ENCODE data around the gene IFNL4.
A peak's percentile ranks its signal among the peaks of the same experiment; 100 is the strongest.
"Not testable (repeated sequence)": the region's sequence is repeated elsewhere in the genome, so short reads cannot be mapped to it uniquely, and the experiment has no call there.

The IFNL4 gene

GRCh38 chr19:39219108-39219507 lies 29.5 kb downstream of the IFNL4 start:
- H3K27ac Mint-ChIP-seq, DNase-seq, H3K4me1 Mint-ChIP-seq, H3K36me3 Mint-ChIP-seq, H3K4me3 Mint-ChIP-seq, CTCF ChIA-PET, H3K9me3 Mint-ChIP-seq: not testable (repeated sequence)
- H3K27me3 Mint-ChIP-seq, result peaks cover 61% of the 10 kb centered on the region

DNA sequence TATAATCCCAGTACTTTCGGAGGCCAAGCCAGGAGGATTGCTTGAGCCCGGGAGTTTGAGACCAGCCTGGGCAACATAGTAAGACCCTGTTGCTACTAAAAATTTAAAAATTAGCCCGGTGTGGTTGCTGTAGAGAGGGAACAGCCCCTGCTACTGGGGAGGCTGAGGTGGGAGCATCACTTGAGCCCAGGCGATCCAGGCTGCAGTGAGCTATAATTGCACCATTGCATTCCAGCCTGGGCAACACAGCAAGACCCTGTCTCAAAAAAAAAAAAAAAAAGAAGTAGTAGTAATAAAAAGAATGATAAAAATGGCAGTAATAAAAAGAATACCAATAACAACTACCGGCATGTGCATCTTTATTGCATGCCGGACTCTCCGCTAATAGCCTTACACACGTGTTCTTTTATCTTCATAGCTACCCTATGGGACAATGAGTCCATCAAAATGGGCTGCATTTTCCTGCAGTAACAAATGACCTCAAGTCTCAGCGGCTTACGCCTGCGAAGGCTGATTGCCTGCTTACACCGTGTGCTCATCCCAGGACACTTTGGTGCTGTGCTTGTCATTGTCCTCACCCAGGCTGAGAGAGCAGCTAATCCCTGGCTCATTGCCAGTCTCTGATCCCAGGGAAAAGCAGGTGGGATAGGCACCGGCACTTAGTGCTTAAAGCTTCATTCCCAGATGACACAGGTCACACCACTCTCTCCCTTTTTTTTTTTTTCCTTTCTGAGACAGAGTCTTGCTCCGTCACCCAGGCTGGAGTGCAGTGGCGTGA lies 30.2 kb downstream of the IFNL4 start:
- no peaks in the 10 kb centered on the region for H3K4me1 Mint-ChIP-seq
- H3K36me3 Mint-ChIP-seq, result no peaks in the 10 kb centered on the region
- H3K27ac Mint-ChIP-seq, result no peak overlapping the region
- CTCF ChIA-PET, result interaction anchor here (0.6 kb wide), 1 partner anchor 118 kb away, joined by 4 read pairs; no protein-coding TSS in a partner anchor
- H3K4me3 Mint-ChIP-seq, result no peak overlapping the region
- no peak for DNase-seq
- peaks cover 62% of the 10 kb centered on the region for H3K27me3 Mint-ChIP-seq
- H3K9me3 Mint-ChIP-seq, result no peaks in the 10 kb centered on the region

DNA sequence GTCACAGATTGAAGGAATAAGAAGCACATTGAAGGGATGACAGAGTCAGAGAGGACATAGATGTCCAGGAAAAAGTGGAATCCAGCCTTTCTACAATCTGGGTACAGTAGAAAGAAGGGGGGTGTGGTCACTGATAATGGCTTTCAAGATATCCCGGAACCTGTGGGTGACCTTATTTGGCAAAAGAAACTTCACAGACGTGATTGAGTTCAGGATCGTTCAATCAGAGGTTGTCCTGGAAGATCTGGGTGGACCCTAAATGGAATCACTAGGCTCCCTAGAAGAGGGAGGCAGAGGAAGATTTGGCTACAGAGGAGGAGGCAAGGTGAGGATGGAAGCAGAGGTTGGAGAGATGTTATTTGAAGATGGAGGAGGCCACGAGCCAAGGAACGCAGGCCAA lies 31.6 kb downstream of the IFNL4 start:
- CTCF ChIA-PET, result no interaction called here
- no peaks in the 10 kb centered on the region for H3K36me3 Mint-ChIP-seq
- peaks cover 58% of the 10 kb centered on the region for H3K27me3 Mint-ChIP-seq
- H3K4me1 Mint-ChIP-seq, result no peaks in the 10 kb centered on the region
- no peak overlapping the region for H3K27ac Mint-ChIP-seq
- DNase-seq, result no peak
- H3K9me3 Mint-ChIP-seq, result no peaks in the 10 kb centered on the region
- no peak overlapping the region for H3K4me3 Mint-ChIP-seq

DNA sequence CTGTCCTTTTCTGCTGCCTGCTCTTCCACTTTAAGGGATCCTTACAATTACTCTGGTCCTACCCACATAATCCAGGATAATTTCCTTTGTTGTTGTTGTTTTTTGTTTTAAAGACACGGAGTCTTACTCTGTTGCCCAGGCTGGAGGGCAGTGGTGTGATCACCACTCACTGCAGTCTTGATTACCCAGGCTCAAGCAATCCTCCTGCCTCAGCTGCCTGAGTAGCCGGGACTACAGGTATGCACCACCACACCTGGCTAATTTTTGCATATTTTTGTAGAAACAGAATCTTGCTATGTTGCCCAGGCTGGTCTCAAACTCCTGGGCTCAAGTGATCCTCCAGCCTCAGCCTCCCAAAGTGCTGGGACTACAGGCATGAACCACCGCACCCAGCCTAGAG lies 33.3 kb downstream of the IFNL4 start:
- H3K36me3 Mint-ChIP-seq, DNase-seq, H3K9me3 Mint-ChIP-seq, H3K27ac Mint-ChIP-seq, H3K4me3 Mint-ChIP-seq, H3K4me1 Mint-ChIP-seq: not testable (repeated sequence)
- peaks cover 49% of the 10 kb centered on the region for H3K27me3 Mint-ChIP-seq
- CTCF ChIA-PET, result interaction anchor here (1.5 kb wide), 1 partner anchor 105 kb away, joined by 5 read pairs; no protein-coding TSS in a partner anchor

DNA sequence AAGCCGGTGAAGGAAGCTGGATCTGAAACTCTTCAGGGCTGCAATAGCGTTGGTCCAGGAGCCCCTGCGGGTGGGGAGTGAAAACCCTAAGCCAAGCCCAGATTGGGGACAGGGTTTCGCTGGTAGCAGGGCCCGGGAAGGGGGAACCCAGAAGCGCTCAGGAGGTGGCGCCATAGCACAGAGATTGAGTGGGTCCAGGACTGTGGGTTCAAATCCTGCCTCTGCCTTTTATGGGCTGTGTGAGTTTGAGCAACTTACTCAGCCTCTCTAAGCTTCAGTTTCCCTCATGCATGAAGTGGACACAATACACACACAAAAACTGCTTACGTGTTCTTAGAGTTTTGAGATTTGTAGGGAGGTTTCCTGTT lies 36.3 kb downstream of the IFNL4 start:
- H3K36me3 Mint-ChIP-seq, result no peaks in the 10 kb centered on the region
- CTCF ChIA-PET, result interaction anchor here (0.6 to 2.4 kb wide), 5 partner anchors 25 to 229 kb away, joined by 3 to 8 read pairs (median 3); partner anchors contain the start of gene PLEKHG2
- H3K9me3 Mint-ChIP-seq, result no peaks in the 10 kb centered on the region
- no peaks in the 10 kb centered on the region for H3K4me1 Mint-ChIP-seq
- H3K27me3 Mint-ChIP-seq, result peaks cover 42% of the 10 kb centered on the region
- no peak overlapping the region for H3K27ac Mint-ChIP-seq
- peak; percentile 79 for DNase-seq
- no peak overlapping the region for H3K4me3 Mint-ChIP-seq

GRCh38 chr19:39211731-39212374 lies 36.8 kb downstream of the IFNL4 start:
- H3K27me3 Mint-ChIP-seq, result peaks cover 38% of the 10 kb centered on the region
- H3K4me3 Mint-ChIP-seq, result no peak overlapping the region
- CTCF ChIA-PET, result interaction anchor here (2.0 to 2.4 kb wide), 2 partner anchors 118 to 200 kb away, joined by 8 read pairs; partner anchors contain the start of gene PLEKHG2
- H3K9me3 Mint-ChIP-seq, result no peaks in the 10 kb centered on the region
- no peaks in the 10 kb centered on the region for H3K4me1 Mint-ChIP-seq
- H3K36me3 Mint-ChIP-seq, result no peaks in the 10 kb centered on the region
- no peak overlapping the region for H3K27ac Mint-ChIP-seq
- DNase-seq, result no peak

DNA sequence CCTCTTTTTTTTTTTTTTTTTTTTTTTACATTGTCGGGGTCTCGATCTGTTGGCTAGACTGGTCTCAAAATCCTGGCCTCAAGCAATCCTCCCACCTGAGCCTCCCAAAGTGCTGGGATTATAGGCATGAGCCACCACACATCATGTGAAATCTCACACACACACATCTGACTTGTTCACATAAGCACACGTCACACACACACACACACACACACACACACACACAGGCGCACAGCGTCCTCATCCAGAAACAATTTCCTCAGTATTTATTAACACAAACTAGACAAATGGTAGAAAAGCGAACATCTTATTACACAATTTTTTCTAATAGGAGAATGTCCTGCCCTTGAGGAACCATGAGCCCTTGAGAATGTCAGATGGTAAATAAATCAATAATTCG lies 39.5 kb downstream of the IFNL4 start:
- Mint-ChIP-seq H3K27ac (no peak overlapping the region), H3K36me3 (no peaks in the 10 kb centered on the region), H3K9me3 (no peaks in the 10 kb centered on the region), H3K4me1 (no peaks in the 10 kb centered on the region), H3K4me3 (no peak overlapping the region), H3K27me3 (peaks cover 55% of the 10 kb centered on the region)
- CTCF ChIA-PET, result no interaction called here
- no peak for DNase-seq

GRCh38 chr19:39208175-39208795 lies 40.4 kb downstream of the IFNL4 start:
- no peaks in the 10 kb centered on the region for H3K4me1 Mint-ChIP-seq
- no peaks in the 10 kb centered on the region for H3K36me3 Mint-ChIP-seq
- H3K27ac Mint-ChIP-seq, result no peak overlapping the region
- CTCF ChIA-PET, result no interaction called here
- no peak overlapping the region for H3K4me3 Mint-ChIP-seq
- H3K9me3 Mint-ChIP-seq, result no peaks in the 10 kb centered on the region
- peaks cover 58% of the 10 kb centered on the region for H3K27me3 Mint-ChIP-seq
- no peak for DNase-seq

DNA sequence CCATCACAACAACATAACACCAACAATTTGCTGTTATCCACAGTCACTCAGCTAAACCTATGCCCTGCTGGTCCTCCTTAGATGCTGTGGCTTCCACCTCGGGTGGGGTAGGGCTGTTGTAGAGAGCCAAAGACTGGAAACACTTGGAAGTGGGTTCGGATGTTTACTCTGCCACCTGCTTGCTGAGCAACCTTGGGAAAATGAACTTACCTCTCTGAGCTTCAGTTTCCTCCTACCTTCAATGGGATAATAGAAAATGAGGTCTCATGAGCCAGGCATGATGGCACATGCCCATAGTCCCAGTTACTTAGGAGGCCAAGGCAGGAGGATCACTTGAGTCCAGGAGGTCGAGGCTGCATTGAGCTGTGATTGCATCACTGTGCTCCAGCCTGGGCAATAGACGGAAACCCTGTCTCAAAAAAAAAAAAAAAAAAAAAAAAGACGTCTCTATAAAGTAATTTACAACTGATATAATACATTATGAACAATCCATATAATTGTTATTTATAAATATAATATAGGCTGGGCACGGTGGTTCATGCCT lies 41.3 kb downstream of the IFNL4 start:
- no peaks in the 10 kb centered on the region for H3K4me1 Mint-ChIP-seq
- H3K4me3 Mint-ChIP-seq, result no peak overlapping the region
- H3K27ac Mint-ChIP-seq, result no peak overlapping the region
- peaks cover 67% of the 10 kb centered on the region for H3K27me3 Mint-ChIP-seq
- DNase-seq, result no peak
- CTCF ChIA-PET, result interaction anchor here (0.6 kb wide), 1 partner anchor 8 kb away, joined by 3 read pairs; no protein-coding TSS in a partner anchor
- no peaks in the 10 kb centered on the region for H3K9me3 Mint-ChIP-seq
- no peaks in the 10 kb centered on the region for H3K36me3 Mint-ChIP-seq

- CTCF ChIA-PET, result no interaction called here
- Mint-ChIP-seq H3K27ac (no peak overlapping the region), H3K36me3 (no peaks in the 10 kb centered on the region), H3K4me3 (no peak overlapping the region), H3K27me3 (peaks cover 70% of the 10 kb centered on the region), H3K4me1 (no peaks in the 10 kb centered on the region), H3K9me3 (no peaks in the 10 kb centered on the region)
- DNase-seq, result no peak
These were observed 42.5 kb downstream of the IFNL4 start for GRCh38 chr19:39206122-39206521.

GRCh38 chr19:39205449-39205764 lies 43.2 kb downstream of the IFNL4 start:
- Mint-ChIP-seq H3K36me3 (no peaks in the 10 kb centered on the region), H3K9me3 (no peaks in the 10 kb centered on the region), H3K4me1 (no peaks in the 10 kb centered on the region), H3K4me3 (no peak overlapping the region), H3K27ac (no peak overlapping the region), H3K27me3 (peaks cover 76% of the 10 kb centered on the region)
- DNase-seq, result no peak
- CTCF ChIA-PET, result no interaction called here

DNA sequence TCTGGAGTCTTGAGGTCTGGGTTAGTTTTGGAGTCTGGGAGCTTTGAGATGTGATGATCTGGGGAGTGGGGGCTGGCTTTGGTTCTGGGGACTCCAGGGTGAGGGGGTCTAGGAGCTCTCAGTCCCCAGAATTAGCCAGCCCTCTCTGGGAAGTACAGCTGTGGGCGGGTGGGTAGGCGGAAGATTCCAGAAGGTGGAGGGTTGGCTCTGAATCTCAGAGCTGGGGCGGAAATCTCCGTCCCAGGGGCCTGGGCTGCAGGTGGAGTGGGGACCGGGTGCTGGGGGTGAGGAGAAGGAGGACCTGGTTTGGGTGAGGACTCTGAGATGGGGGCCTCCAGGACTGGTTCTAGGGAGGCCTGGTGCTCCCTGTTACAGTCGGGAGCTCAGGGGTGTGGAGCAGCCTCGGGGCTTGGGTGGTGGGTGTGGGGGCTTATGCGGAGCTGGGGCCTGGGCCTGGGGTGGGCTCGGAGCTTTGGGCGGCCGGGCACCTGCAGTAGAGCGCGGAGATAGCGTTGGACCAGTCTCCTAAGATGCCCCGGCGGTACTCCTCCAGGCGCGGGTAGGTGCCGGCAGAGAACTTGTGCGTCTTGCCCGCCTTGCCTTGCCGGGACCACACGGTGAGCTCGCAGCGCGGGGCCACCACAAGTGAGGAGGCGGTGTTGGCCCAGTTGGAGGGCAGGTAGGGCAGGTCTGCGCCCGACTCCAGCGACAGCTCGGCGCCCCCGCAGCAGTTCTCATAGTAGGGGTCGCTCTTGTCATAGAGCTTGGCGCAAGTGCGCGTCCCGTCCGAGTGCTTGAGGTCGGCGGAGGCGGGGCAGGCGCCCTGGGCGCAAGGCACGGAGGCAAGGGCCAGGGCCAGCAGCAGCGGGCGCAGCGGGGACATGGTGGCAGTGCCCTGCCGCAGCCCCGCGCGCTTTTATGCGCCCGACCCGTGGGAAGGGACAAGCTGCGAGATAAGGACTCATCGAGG lies 45.0 kb downstream of the IFNL4 start, which contains the start of gene SYCN:
SYCN (minus strand) TSS at position 892 of the 970 bp plus-strand sequence; CDS start at position 883, 9 bp downstream.
- Mint-ChIP-seq H3K27me3 (peaks cover 87% of the 10 kb centered on the region), H3K36me3 (no peaks in the 10 kb centered on the region)
- CTCF ChIA-PET, result no interaction called here

DNA sequence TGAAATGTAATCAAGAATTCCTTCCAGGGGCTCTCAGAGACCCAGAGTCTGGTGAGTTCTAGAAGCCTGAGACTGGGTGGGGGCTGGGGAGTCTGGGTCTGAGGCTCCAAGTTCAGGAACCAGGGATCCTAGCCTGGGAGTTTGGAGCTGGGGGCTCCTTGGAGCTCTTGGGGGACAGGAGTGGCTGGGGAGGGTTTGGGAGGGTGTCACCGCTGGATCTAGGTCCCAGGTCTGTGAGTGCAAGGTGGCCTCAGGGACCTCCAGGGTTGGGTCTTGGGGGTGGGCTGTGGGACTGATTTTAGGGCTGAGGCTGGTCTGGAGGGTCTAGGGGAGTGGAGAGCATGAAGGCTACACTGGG lies 45.7 kb downstream of the IFNL4 start:
- no peaks in the 10 kb centered on the region for H3K4me1 Mint-ChIP-seq
- no peak overlapping the region for H3K27ac Mint-ChIP-seq
- no peak for DNase-seq
- CTCF ChIA-PET, result no interaction called here
- no peaks in the 10 kb centered on the region for H3K9me3 Mint-ChIP-seq
- H3K4me3 Mint-ChIP-seq, result no peak overlapping the region
- no peaks in the 10 kb centered on the region for H3K36me3 Mint-ChIP-seq
- peaks cover 89% of the 10 kb centered on the region for H3K27me3 Mint-ChIP-seq

More for the DNA sequence above, 45.0 kb downstream of the IFNL4 start, which contains the start of gene SYCN:
- Mint-ChIP-seq H3K9me3 (no peaks in the 10 kb centered on the region), H3K4me1 (no peaks in the 10 kb centered on the region), H3K27ac (no peak within 1 kb of the TSS), H3K4me3 (no peak within 1 kb of the TSS)
- no peak for DNase-seq

DNA sequence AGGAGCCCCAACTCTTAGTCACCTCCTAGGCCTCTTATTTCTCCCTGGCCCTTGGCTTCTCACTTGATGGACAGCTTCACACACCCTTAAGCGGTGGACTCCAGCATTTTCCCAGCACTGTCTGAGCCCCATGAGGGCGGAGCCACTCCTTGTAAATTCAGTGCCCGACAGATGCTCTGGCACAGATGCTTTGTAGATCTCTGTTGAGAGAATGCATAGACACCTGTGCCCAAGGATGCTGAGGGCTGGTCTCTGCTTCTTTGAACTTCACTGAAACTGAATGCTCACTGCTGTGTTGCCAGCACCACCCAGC lies 47.9 kb downstream of the IFNL4 start:
- H3K4me3 Mint-ChIP-seq, result no peak overlapping the region
- no peak for DNase-seq
- peaks cover 15% of the 10 kb centered on the region for H3K4me1 Mint-ChIP-seq
- H3K9me3 Mint-ChIP-seq, result no peaks in the 10 kb centered on the region
- no peaks in the 10 kb centered on the region for H3K36me3 Mint-ChIP-seq
- peaks cover 100% of the 10 kb centered on the region for H3K27me3 Mint-ChIP-seq
- CTCF ChIA-PET, result interaction anchor here (1.1 kb wide), 1 partner anchor 90 kb away, joined by 3 read pairs; no protein-coding TSS in a partner anchor
- no peak overlapping the region for H3K27ac Mint-ChIP-seq
